Stomach (tissue), 9 donors: ENCODE data around the gene HSPBP1. TPM values are rescaled to one million over a fixed set of nuclear protein-coding genes. Genes with fewer than 3 reads are reported as not detected.

Source experiments
- DNase-seq, 2 donors: peaks; one replicate each; pipeline versions ENCODE4 v3.0.0 to v3.0.0-alpha.2; 2013 to 2019
- H3K27ac ChIP-seq, 5 donors: fragments of 200-600 bp in 4 of 5; sonication (generic) in 4 of 5; one replicate each; pipeline ENCODE4 v1.5.1; 2013 to 2019; ENCODE audit warnings: mild to moderate bottlenecking in 1 of 5, moderate library complexity in 1 of 5
- H3K27me3 ChIP-seq, 3 donors: fragments of 200-600 bp; sonication (generic); one replicate each; pipeline ENCODE4 v1.5.1; 2017 to 2019; ENCODE audit warnings: mixed run types in 1 of 3
- H3K36me3 ChIP-seq, 4 donors: fragments of 200-600 bp; sonication (generic); 1 replicate in 3 of 4; 2 replicates in 1 of 4; pipeline ENCODE4 v1.5.1; 2016 to 2019
- H3K4me1 ChIP-seq, 4 donors: fragments of 200-600 bp; sonication (generic); one replicate each; pipeline ENCODE4 v1.5.1; 2016 to 2019
- H3K4me3 ChIP-seq, 4 donors: fragments of 200-600 bp; sonication (generic) in 3 of 4; one replicate each; pipeline ENCODE4 v1.5.1; 2016 to 2019; ENCODE audit warnings: mild to moderate bottlenecking in 1 of 4
- H3K9me3 ChIP-seq, 4 donors: fragments of 200-600 bp; sonication (generic); one replicate each; pipeline ENCODE4 v1.5.1; 2016 to 2019
- EP300 ChIP-seq: sonication (generic); formaldehyde crosslinking; IDR thresholded peaks from one replicate; pipeline ENCODE4 v1.6.1; 2017; ENCODE audit warnings: antibody characterized with exemption
- POLR2A ChIP-seq, 4 donors: fragments of 450-650 bp; IDR thresholded peaks; one replicate each; pipeline ENCODE4 v1.6.1; 2016; ENCODE audit warnings: antibody characterized with exemption in 4 of 4, control low read depth in 2 of 4, mild to moderate bottlenecking in 1 of 4, moderate library complexity in 1 of 4
- POLR2AphosphoS5 ChIP-seq, 3 donors: sonication (generic); formaldehyde crosslinking; IDR thresholded peaks; one replicate each; pipeline ENCODE4 v1.6.1; 2016; ENCODE audit warnings: antibody characterized with exemption in 3 of 3
- WGBS, 5 donors: extraction: QIAGEN DNeasy Blood & Tissue Kit in 3 of 5; methylation state at CpG; one replicate each; pipeline versions ENCODE4 v1.1.5 to v1.1.7; 2013 to 2018; 5-methylcytosine and 5-hydroxymethylcytosine counted together
- intact Hi-C: fragments of 100-400 bp; cut with DNase I; formaldehyde crosslinking; loops from one replicate; pipeline ENCODE4 v1.15.1; 2023; ENCODE audit warnings: low total_unique reads
- polyA plus RNA-seq, 3 donors: library from polyadenylated mRNA; stranded (reverse); fragments of 200-250 nt; gene quantifications; one replicate each; pipeline ENCODE4 v1.2.3, GENCODE V29; 2013
- small RNA-seq, 4 donors: library from RNA; depleted of rRNA; stranded (forward); fragments of <200 nt; gene quantifications; one replicate each; pipeline ENCODE3, GENCODE V24; 2016
- total RNA-seq, 5 donors: library from RNA; depleted of rRNA; stranded (reverse); fragments of >200 nt; gene quantifications; one replicate each; pipeline versions ENCODE4 v1.1.0 to v1.2.3, GENCODE V29; 2014 to 2016
- TF ChIP-seq, protein P1 (sequence below), 7 experiments: fragments of 450-650 bp in 4 of 7; fragments of 200-600 bp in 3 of 7; sonication (generic) in 3 of 7; IDR thresholded peaks; one replicate each; pipeline ENCODE4 v1.5.1; 2016 to 2019; ENCODE audit warnings: antibody characterized with exemption in 7 of 7, control low read depth in 2 of 7, mild to moderate bottlenecking in 1 of 7
- donor health status: healthy with polysubstance abuse.
- donor health status: Bipolar disorder and iron deficiency.
- donor health status: healthy.

HSPBP1 gene
- total and polyA plus RNA-seq, 8 donors = 5.3 to 69.2 (median 26.3) TPM

DNA sequence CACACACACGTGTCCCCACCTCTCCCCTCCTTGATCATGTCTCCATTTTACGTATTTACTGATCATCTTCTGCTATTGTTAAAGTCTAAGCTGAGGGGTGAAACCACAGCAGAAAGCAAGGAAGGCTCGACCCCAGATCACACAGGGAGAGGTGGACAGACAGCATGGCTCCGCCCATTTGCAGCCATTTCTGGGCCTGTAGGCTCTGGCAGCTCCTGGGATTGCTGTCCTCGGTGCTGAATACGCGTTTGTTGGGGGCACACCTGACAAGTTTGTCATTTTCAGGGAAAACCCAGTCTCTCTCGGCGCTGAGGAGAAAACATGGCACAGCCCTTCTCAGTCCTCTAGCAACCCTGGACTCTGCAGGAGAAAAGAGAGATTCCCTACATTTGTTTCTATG lies 59.4 kb downstream of the HSPBP1 start:
- H3K9me3 ChIP-seq = peaks cover 0 to 7% (median 0%) of the 10 kb centered on the region in 4 donors
- peaks cover 4 to 18% (median 13%) of the 10 kb centered on the region in 4 donors for H3K4me1 ChIP-seq
- no peak for TF ChIP-seq EP300
- no peak for TF ChIP-seq POLR2A (IDR thresholded peaks at IDR 0.05)
- no peak for TF ChIP-seq POLR2AphosphoS5 (IDR thresholded peaks at IDR 0.05)
- TF ChIP-seq, protein P1, sequence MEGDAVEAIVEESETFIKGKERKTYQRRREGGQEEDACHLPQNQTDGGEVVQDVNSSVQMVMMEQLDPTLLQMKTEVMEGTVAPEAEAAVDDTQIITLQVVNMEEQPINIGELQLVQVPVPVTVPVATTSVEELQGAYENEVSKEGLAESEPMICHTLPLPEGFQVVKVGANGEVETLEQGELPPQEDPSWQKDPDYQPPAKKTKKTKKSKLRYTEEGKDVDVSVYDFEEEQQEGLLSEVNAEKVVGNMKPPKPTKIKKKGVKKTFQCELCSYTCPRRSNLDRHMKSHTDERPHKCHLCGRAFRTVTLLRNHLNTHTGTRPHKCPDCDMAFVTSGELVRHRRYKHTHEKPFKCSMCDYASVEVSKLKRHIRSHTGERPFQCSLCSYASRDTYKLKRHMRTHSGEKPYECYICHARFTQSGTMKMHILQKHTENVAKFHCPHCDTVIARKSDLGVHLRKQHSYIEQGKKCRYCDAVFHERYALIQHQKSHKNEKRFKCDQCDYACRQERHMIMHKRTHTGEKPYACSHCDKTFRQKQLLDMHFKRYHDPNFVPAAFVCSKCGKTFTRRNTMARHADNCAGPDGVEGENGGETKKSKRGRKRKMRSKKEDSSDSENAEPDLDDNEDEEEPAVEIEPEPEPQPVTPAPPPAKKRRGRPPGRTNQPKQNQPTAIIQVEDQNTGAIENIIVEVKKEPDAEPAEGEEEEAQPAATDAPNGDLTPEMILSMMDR (IDR thresholded peaks at IDR 0.05) = no peak
- H3K36me3 ChIP-seq = peaks cover 0 to 11% (median 9%) of the 10 kb centered on the region in 4 donors
- H3K27me3 ChIP-seq = peaks cover 0 to 15% (median 0%) of the 10 kb centered on the region in 3 donors
- H3K27ac ChIP-seq = no peak overlapping the region
- 73 to 83% (median 79%) methylated on average over 9 of the region's 9 CpGs for WGBS, 5 donors
- no peak for DNase-seq
- no peak overlapping the region for H3K4me3 ChIP-seq
- intact Hi-C loops = no loop called here

GRCh38 chr19:55216461-55217198 lies 63.3 kb downstream of the HSPBP1 start:
- peak; percentile 72 to 95 for DNase-seq
- no peak for TF ChIP-seq POLR2A (IDR thresholded peaks at IDR 0.05)
- TF ChIP-seq POLR2AphosphoS5 (IDR thresholded peaks at IDR 0.05) = peak in 2 of 3 donors; percentile 49 to 88
- Histone ChIP-seq H3K4me1 (peaks cover 4 to 18% (median 13%) of the 10 kb centered on the region in 4 donors), H3K27me3 (peaks cover 0 to 30% (median 0%) of the 10 kb centered on the region in 3 donors), H3K9me3 (peaks cover 0 to 17% (median 14%) of the 10 kb centered on the region in 4 donors), H3K4me3 (peak overlapping the region; percentile 25 to 45 (median 37)), H3K36me3 (no peaks in the 10 kb centered on the region), H3K27ac (peak overlapping the region; percentile 49 to 82 (median 69))
- intact Hi-C loops = no loop called here
- WGBS, 5 donors = 4 to 8% (median 5%) methylated on average over 22 to 36 of the region's 36 CpGs

- no peaks in the 10 kb centered on the region for H3K36me3 ChIP-seq
- peaks cover 0 to 17% (median 11%) of the 10 kb centered on the region in 4 donors for H3K9me3 ChIP-seq
- WGBS, 5 donors = 72 to 93% (median 80%) methylated on average over 7 of the region's 7 CpGs
- H3K4me1 ChIP-seq = peaks cover 10 to 37% (median 27%) of the 10 kb centered on the region in 4 donors
- intact Hi-C loops = no loop called here
- no peak overlapping the region for H3K27ac ChIP-seq
- H3K27me3 ChIP-seq = peaks cover 0 to 30% (median 0%) of the 10 kb centered on the region in 3 donors
- DNase-seq = no peak
- H3K4me3 ChIP-seq = no peak overlapping the region
- TF ChIP-seq POLR2A (IDR thresholded peaks at IDR 0.05) = no peak
- TF ChIP-seq POLR2AphosphoS5 (IDR thresholded peaks at IDR 0.05) = no peak
- TF ChIP-seq, protein P1 (IDR thresholded peaks at IDR 0.05) = no peak
- no peak for TF ChIP-seq EP300
Observed at GRCh38 chr19:55213547-55213946, 66.4 kb downstream of the HSPBP1 start.

DNA sequence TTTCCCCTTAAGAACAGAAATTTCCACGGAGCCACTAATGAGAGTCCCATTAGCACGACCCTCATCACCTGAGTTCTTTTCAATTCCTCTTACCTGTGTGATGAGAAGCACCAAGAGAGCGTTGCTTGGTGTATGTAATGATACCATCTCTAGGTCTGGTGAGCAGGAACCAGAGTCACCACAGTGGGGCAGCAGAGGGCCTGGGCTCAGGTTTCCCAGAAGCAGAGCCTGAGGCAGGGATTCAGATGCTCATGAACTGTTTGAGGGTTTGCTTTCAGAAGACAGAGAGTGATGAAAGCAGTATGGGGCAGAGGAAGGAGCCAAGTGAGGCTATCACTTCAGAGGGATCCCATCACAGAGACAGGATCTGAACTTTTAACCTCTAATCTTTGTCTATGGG lies 67.5 kb downstream of the HSPBP1 start:
- Histone ChIP-seq H3K4me1 (peaks cover 10 to 36% (median 26%) of the 10 kb centered on the region in 4 donors), H3K4me3 (no peak overlapping the region), H3K9me3 (peaks cover 0 to 17% (median 11%) of the 10 kb centered on the region in 4 donors), H3K27me3 (peaks cover 0 to 30% (median 0%) of the 10 kb centered on the region in 3 donors), H3K36me3 (no peaks in the 10 kb centered on the region), H3K27ac (no peak overlapping the region)
- TF ChIP-seq EP300 = no peak
- no peak for TF ChIP-seq POLR2AphosphoS5 (IDR thresholded peaks at IDR 0.05)
- TF ChIP-seq, protein P1 (IDR thresholded peaks at IDR 0.05) = no peak
- no peak for TF ChIP-seq POLR2A (IDR thresholded peaks at IDR 0.05)
- 77 to 89% (median 84%) methylated on average over 3 of the region's 3 CpGs for WGBS, 5 donors
- intact Hi-C loops = no loop called here
- no peak for DNase-seq

Small RNA genes lying within 50 kb of the gene (small RNA-seq; reads per million reads assigned to genes)
- gene MIR6802 = 0 reads per million in 4 donors
- gene MIR6803 = 0 to 0.31 (median 0.15) reads per million in 4 donors
- gene MIR6804 = 0 reads per million in 4 donors

Other genes with a start within 250 kb of the HSPBP1 start
- gene GP6, start 241.8 kb downstream of the HSPBP1 start, total RNA-seq = 1 to 10 TPM in 1 of 5 donors, not detected in 4; 3.5 TPM
- gene GP6, start 241.8 kb downstream of the HSPBP1 start, polyA plus RNA-seq = under 1 TPM in 1 of 3 donors, not detected in 2; 0.43 TPM
- 100 to 1,000 TPM in 1 of 5 donors, 10 to 100 TPM in 4; 20.6 to 124 (median 28.8) TPM for gene RDH13, start 217.0 kb downstream of the HSPBP1 start, total RNA-seq
- gene RDH13, start 217.0 kb downstream of the HSPBP1 start, polyA plus RNA-seq = 10 to 100 TPM; 13.1 to 22.0 (median 20.3) TPM
- gene EPS8L1, start 204.2 kb downstream of the HSPBP1 start, total RNA-seq = 100 to 1,000 TPM in 3 of 5 donors, 10 to 100 TPM in 2; 32.3 to 303 (median 114) TPM
- gene EPS8L1, start 204.2 kb downstream of the HSPBP1 start, polyA plus RNA-seq = 100 to 1,000 TPM in 1 of 3 donors, 10 to 100 TPM in 2; 82.3 to 320 (median 87.5) TPM
- 100 to 1,000 TPM in 4 of 5 donors, 10 to 100 TPM in 1; 52.7 to 261 (median 167) TPM for gene PPP1R12C, start 162.5 kb downstream of the HSPBP1 start, total RNA-seq
- 100 to 1,000 TPM in 1 of 3 donors, 10 to 100 TPM in 2; 77.0 to 136 (median 82.6) TPM for gene PPP1R12C, start 162.5 kb downstream of the HSPBP1 start, polyA plus RNA-seq
- gene TNNT1, start 130.9 kb downstream of the HSPBP1 start, total RNA-seq = 1 to 10 TPM in 1 of 5 donors, not detected in 4; 1.1 TPM
- gene TNNT1, start 130.9 kb downstream of the HSPBP1 start, polyA plus RNA-seq = 10 to 100 TPM in 1 of 3 donors, 1 to 10 TPM in 1, under 1 TPM in 1; 0.87 to 19.6 (median 6.7) TPM
- gene TNNI3, start 122.4 kb downstream of the HSPBP1 start, total RNA-seq = not detected
- gene TNNI3, start 122.4 kb downstream of the HSPBP1 start, polyA plus RNA-seq = 10 to 100 TPM in 1 of 3 donors, 1 to 10 TPM in 2; 4.2 to 14.1 (median 7.8) TPM
- 1 to 10 TPM in 1 of 5 donors, not detected in 4; 1.9 TPM for gene DNAAF3, start 113.5 kb downstream of the HSPBP1 start, total RNA-seq
- gene DNAAF3, start 113.5 kb downstream of the HSPBP1 start, polyA plus RNA-seq = under 1 TPM in 2 of 3 donors, not detected in 1; 0.68 to 0.75 TPM
- 1 to 10 TPM in 1 of 5 donors, not detected in 4; 1.8 TPM for gene SYT5, start 99.8 kb downstream of the HSPBP1 start, total RNA-seq
- gene SYT5, start 99.8 kb downstream of the HSPBP1 start, polyA plus RNA-seq = 1 to 10 TPM in 2 of 3 donors, under 1 TPM in 1; 0.20 to 2.8 (median 1.7) TPM
- gene PTPRH, start 70.6 kb downstream of the HSPBP1 start, total RNA-seq = 10 to 100 TPM; 34.9 to 83.9 (median 52.5) TPM
- 10 to 100 TPM in 2 of 3 donors, 1 to 10 TPM in 1; 5.3 to 22.5 (median 17.3) TPM for gene PTPRH, start 70.6 kb downstream of the HSPBP1 start, polyA plus RNA-seq
- 10 to 100 TPM in 2 of 5 donors, 1 to 10 TPM in 2, under 1 TPM in 1; 0.29 to 47.8 (median 4.9) TPM for gene TMEM86B, start 51.3 kb downstream of the HSPBP1 start, total RNA-seq
- gene TMEM86B, start 51.3 kb downstream of the HSPBP1 start, polyA plus RNA-seq = 10 to 100 TPM in 2 of 3 donors, 1 to 10 TPM in 1; 9.1 to 12.4 (median 10.4) TPM
- gene PPP6R1, start 21.1 kb downstream of the HSPBP1 start, total RNA-seq = 100 to 1,000 TPM in 1 of 5 donors, 10 to 100 TPM in 4; 36.9 to 112 (median 79.9) TPM
- 10 to 100 TPM; 19.5 to 33.6 (median 24.4) TPM for gene PPP6R1, start 21.1 kb downstream of the HSPBP1 start, polyA plus RNA-seq
- gene BRSK1, start 3.9 kb upstream of the HSPBP1 start, total RNA-seq = 10 to 100 TPM in 2 of 5 donors, 1 to 10 TPM in 1, not detected in 2; 5.7 to 67.7 (median 45.1) TPM
- 1 to 10 TPM; 1.5 to 5.0 (median 2.4) TPM for gene BRSK1, start 3.9 kb upstream of the HSPBP1 start, polyA plus RNA-seq
- 10 to 100 TPM in 1 of 5 donors, 1 to 10 TPM in 2, not detected in 2; 1.3 to 15.8 (median 3.3) TPM for gene TMEM150B, start 45.2 kb upstream of the HSPBP1 start, total RNA-seq
- under 1 TPM; 0.18 to 0.92 (median 0.87) TPM for gene TMEM150B, start 45.2 kb upstream of the HSPBP1 start, polyA plus RNA-seq
- gene KMT5C, start 59.8 kb upstream of the HSPBP1 start, total RNA-seq = 100 to 1,000 TPM in 2 of 5 donors, 10 to 100 TPM in 2, 1 to 10 TPM in 1; 4.1 to 122 (median 27.7) TPM
- gene KMT5C, start 59.8 kb upstream of the HSPBP1 start, polyA plus RNA-seq = 1 to 10 TPM; 2.7 to 7.4 (median 5.5) TPM
- 10 to 100 TPM in 1 of 5 donors, not detected in 4; 18.2 TPM for gene COX6B2, start 74.6 kb upstream of the HSPBP1 start, total RNA-seq
- under 1 TPM in 2 of 3 donors, not detected in 1; 0.19 to 0.93 TPM for gene COX6B2, start 74.6 kb upstream of the HSPBP1 start, polyA plus RNA-seq
- gene GARIN5B, start 83.2 kb upstream of the HSPBP1 start, total RNA-seq = not detected
- not detected for gene GARIN5B, start 83.2 kb upstream of the HSPBP1 start, polyA plus RNA-seq
- gene IL11, start 90.4 kb upstream of the HSPBP1 start, total RNA-seq = 1 to 10 TPM in 2 of 5 donors, not detected in 3; 1.3 TPM
- gene IL11, start 90.4 kb upstream of the HSPBP1 start, polyA plus RNA-seq = 10 to 100 TPM in 1 of 3 donors, 1 to 10 TPM in 2; 1.0 to 17.4 (median 1.4) TPM
- gene TMEM190, start 96.7 kb upstream of the HSPBP1 start, total RNA-seq = not detected
- gene TMEM190, start 96.7 kb upstream of the HSPBP1 start, polyA plus RNA-seq = 1 to 10 TPM in 1 of 3 donors, under 1 TPM in 1, not detected in 1; 0.68 to 1.3 TPM
- gene TMEM238, start 104.2 kb upstream of the HSPBP1 start, total RNA-seq = 100 to 1,000 TPM in 1 of 5 donors, 10 to 100 TPM in 1, 1 to 10 TPM in 1, not detected in 2; 5.4 to 504 (median 36.1) TPM
- under 1 TPM in 2 of 3 donors, not detected in 1; 0.75 to 0.83 TPM for gene TMEM238, start 104.2 kb upstream of the HSPBP1 start, polyA plus RNA-seq
- gene RPL28, start 105.8 kb upstream of the HSPBP1 start, total RNA-seq = 100 to 1,000 TPM in 4 of 5 donors, 10 to 100 TPM in 1; 47.5 to 854 (median 193) TPM
- gene RPL28, start 105.8 kb upstream of the HSPBP1 start, polyA plus RNA-seq = 1,000 to 10,000 TPM; 2,029 to 2,388 (median 2,037) TPM
- 10 to 100 TPM in 3 of 5 donors, 1 to 10 TPM in 2; 8.0 to 43.3 (median 20.2) TPM for gene UBE2S, start 127.7 kb upstream of the HSPBP1 start, total RNA-seq
- gene UBE2S, start 127.7 kb upstream of the HSPBP1 start, polyA plus RNA-seq = 10 to 100 TPM; 11.6 to 13.1 (median 13.1) TPM
- gene SHISA7, start 163.2 kb upstream of the HSPBP1 start, total RNA-seq = not detected
- not detected for gene SHISA7, start 163.2 kb upstream of the HSPBP1 start, polyA plus RNA-seq
- 100 to 1,000 TPM in 1 of 5 donors, 10 to 100 TPM in 4; 19.8 to 348 (median 63.6) TPM for gene ISOC2, start 181.5 kb upstream of the HSPBP1 start, total RNA-seq
- gene ISOC2, start 181.5 kb upstream of the HSPBP1 start, polyA plus RNA-seq = 10 to 100 TPM; 76.7 to 80.5 (median 79.6) TPM
- not detected for gene C19orf85, start 184.6 kb upstream of the HSPBP1 start, total RNA-seq
- gene C19orf85, start 184.6 kb upstream of the HSPBP1 start, polyA plus RNA-seq = under 1 TPM in 1 of 3 donors, not detected in 2; 0.23 TPM
- 10 to 100 TPM in 1 of 5 donors, 1 to 10 TPM in 3, under 1 TPM in 1; 0.58 to 16.1 (median 5.7) TPM for gene ZNF628, start 196.5 kb upstream of the HSPBP1 start, total RNA-seq
- 1 to 10 TPM; 2.0 to 7.2 (median 4.3) TPM for gene ZNF628, start 196.5 kb upstream of the HSPBP1 start, polyA plus RNA-seq
- 1 to 10 TPM in 2 of 5 donors, not detected in 3; 4.3 to 6.4 TPM for gene NAT14, start 205.1 kb upstream of the HSPBP1 start, total RNA-seq
- gene NAT14, start 205.1 kb upstream of the HSPBP1 start, polyA plus RNA-seq = 10 to 100 TPM in 2 of 3 donors, 1 to 10 TPM in 1; 8.7 to 22.1 (median 14.4) TPM
- 10 to 100 TPM in 2 of 5 donors, 1 to 10 TPM in 2, not detected in 1; 2.2 to 15.1 (median 9.8) TPM for gene SSC5D, start 208.3 kb upstream of the HSPBP1 start, total RNA-seq
- under 1 TPM; 0.46 to 0.87 (median 0.80) TPM for gene SSC5D, start 208.3 kb upstream of the HSPBP1 start, polyA plus RNA-seq